Tibial nerve (tissue), 4 donors: ENCODE results near the gene ARIH2. TPM values are rescaled to one million over a fixed set of nuclear protein-coding genes. Genes with fewer than 3 reads are reported as not detected.

ENCODE experiments used
- DNase-seq, 2 donors: peaks; one replicate each; pipeline ENCODE4 v3.0.0-alpha.2; 2019; ENCODE audit warnings: low spot score in 2 of 2
- H3K27ac ChIP-seq, 4 donors: fragments of 200-600 bp; sonication (generic) in 3 of 4; one replicate each; pipeline ENCODE4 v1.5.1; 2017 to 2019; ENCODE audit warnings: mild to moderate bottlenecking in 1 of 4
- H3K27me3 ChIP-seq, 2 donors: fragments of 200-600 bp; sonication (generic) in 1 of 2; one replicate each; pipeline versions ENCODE4 v1.5.1 to v1.6.0; 2017 to 2019
- H3K36me3 ChIP-seq, 3 donors: fragments of 200-600 bp; sonication (generic); one replicate each; pipeline ENCODE4 v1.5.1; 2018 to 2019
- H3K4me1 ChIP-seq, 4 donors: fragments of 200-600 bp; sonication (generic) in 3 of 4; one replicate each; pipeline ENCODE4 v1.5.1; 2017 to 2019
- H3K4me3 ChIP-seq, 4 donors: fragments of 200-600 bp; sonication (generic) in 3 of 4; one replicate each; pipeline ENCODE4 v1.5.1; 2017 to 2019; ENCODE audit warnings: mild to moderate bottlenecking in 1 of 4, moderate library complexity in 1 of 4
- H3K9me3 ChIP-seq, 4 donors: fragments of 200-600 bp; sonication (generic) in 3 of 4; one replicate each; pipeline ENCODE4 v1.5.1; 2017 to 2019
- CTCF ChIP-seq, 5 experiments: fragments of 200-600 bp in 3 of 5; fragments of 450-650 bp in 2 of 5; sonication (generic) in 3 of 5; IDR thresholded peaks; one replicate each; pipeline ENCODE4 v1.5.1; 2016 to 2019; ENCODE audit warnings: antibody characterized with exemption in 5 of 5, mild to moderate bottlenecking in 3 of 5, moderate library complexity in 2 of 5
- EP300 ChIP-seq, 2 donors: sonication (generic); formaldehyde crosslinking; IDR thresholded peaks; one replicate each; pipeline ENCODE4 v1.6.1; 2017; ENCODE audit warnings: antibody characterized with exemption in 2 of 2, mild to moderate bottlenecking in 1 of 2
- POLR2A ChIP-seq, 2 donors: fragments of 450-650 bp; IDR thresholded peaks; one replicate each; pipeline ENCODE4 v1.6.1; 2017; ENCODE audit warnings: antibody characterized with exemption in 2 of 2, mild to moderate bottlenecking in 2 of 2, moderate library complexity in 2 of 2
- WGBS, 2 donors: methylation state at CpG; one replicate each; pipeline ENCODE4 v1.1.5; 2018; 5-methylcytosine and 5-hydroxymethylcytosine counted together
- total RNA-seq, 4 donors: library from RNA; depleted of rRNA; stranded (reverse); fragments of >200 nt; gene quantifications; one replicate each; pipeline ENCODE4 v1.1.0, GENCODE V29; 2016

The ARIH2 gene
- total RNA-seq, 4 donors from 2014 or later = 68.8 to 115 (median 94.4) TPM

GRCh38 chr3:48982686-48983085 lies 64.0 kb downstream of the ARIH2 start:
- Histone ChIP-seq H3K27ac (no peak overlapping the region), H3K36me3 (peaks cover 6 to 83% (median 24%) of the 10 kb centered on the region in 3 donors), H3K4me1 (peaks cover 0 to 8% (median 0%) of the 10 kb centered on the region in 4 donors), H3K9me3 (no peaks in the 10 kb centered on the region), H3K27me3 (no peaks in the 10 kb centered on the region), H3K4me3 (no peak overlapping the region)
- WGBS, 2 donors = 53 to 70% methylated on average over 5 of the region's 5 CpGs
- DNase-seq = no peak
- TF ChIP-seq CTCF (IDR thresholded peaks at IDR 0.05) (no peak), EP300 (IDR thresholded peaks at IDR 0.05) (no peak), POLR2A (IDR thresholded peaks at IDR 0.05) (no peak)

- H3K27ac ChIP-seq = no peak overlapping the region
- no peak for DNase-seq
- WGBS, 2 donors = 86 to 88% methylated on average over 4 of the region's 4 CpGs
- H3K4me1 ChIP-seq = peaks cover 0 to 12% (median 0%) of the 10 kb centered on the region in 4 donors
- TF ChIP-seq POLR2A (IDR thresholded peaks at IDR 0.05) (no peak), EP300 (IDR thresholded peaks at IDR 0.05) (no peak), CTCF (IDR thresholded peaks at IDR 0.05) (no peak)
- H3K27me3 ChIP-seq = no peaks in the 10 kb centered on the region
- no peak overlapping the region for H3K4me3 ChIP-seq
- H3K9me3 ChIP-seq = no peaks in the 10 kb centered on the region
- H3K36me3 ChIP-seq = peaks cover 6 to 79% (median 20%) of the 10 kb centered on the region in 3 donors
These were observed 64.5 kb downstream of the ARIH2 start for GRCh38 chr3:48983096-48983495.

GRCh38 chr3:48984663-48985062 lies 66.0 kb downstream of the ARIH2 start:
- TF ChIP-seq CTCF (IDR thresholded peaks at IDR 0.05) = no peak
- no peak for TF ChIP-seq POLR2A (IDR thresholded peaks at IDR 0.05)
- no peak for TF ChIP-seq EP300 (IDR thresholded peaks at IDR 0.05)
- Histone ChIP-seq H3K36me3 (peaks cover 6 to 65% (median 20%) of the 10 kb centered on the region in 3 donors), H3K4me3 (no peak overlapping the region), H3K27me3 (no peaks in the 10 kb centered on the region), H3K27ac (no peak overlapping the region), H3K9me3 (no peaks in the 10 kb centered on the region), H3K4me1 (peaks cover 0 to 26% (median 8%) of the 10 kb centered on the region in 4 donors)
- no peak for DNase-seq

GRCh38 chr3:48985831-48986376 lies 67.3 kb downstream of the ARIH2 start:
- peaks cover 6 to 52% (median 11%) of the 10 kb centered on the region in 3 donors for H3K36me3 ChIP-seq
- no peak for DNase-seq
- WGBS, 2 donors = 87 to 90% methylated on average over 7 of the region's 7 CpGs
- no peak overlapping the region for H3K4me3 ChIP-seq
- no peaks in the 10 kb centered on the region for H3K27me3 ChIP-seq
- no peak overlapping the region for H3K27ac ChIP-seq
- peaks cover 0 to 28% (median 9%) of the 10 kb centered on the region in 4 donors for H3K4me1 ChIP-seq
- no peaks in the 10 kb centered on the region for H3K9me3 ChIP-seq
- TF ChIP-seq CTCF (IDR thresholded peaks at IDR 0.05) (no peak), POLR2A (IDR thresholded peaks at IDR 0.05) (no peak), EP300 (IDR thresholded peaks at IDR 0.05) (no peak)

- no peaks in the 10 kb centered on the region for H3K27me3 ChIP-seq
- peak overlapping the region; percentile 86 to 98 (median 94) for H3K27ac ChIP-seq
- WGBS, 2 donors = 2 to 9% methylated on average over 5 to 17 of the region's 21 CpGs
- TF ChIP-seq CTCF (IDR thresholded peaks at IDR 0.05) = no peak
- no peak for TF ChIP-seq EP300 (IDR thresholded peaks at IDR 0.05)
- TF ChIP-seq POLR2A (IDR thresholded peaks at IDR 0.05) = no peak
- H3K9me3 ChIP-seq = no peaks in the 10 kb centered on the region
- peaks cover 0 to 29% (median 0%) of the 10 kb centered on the region in 3 donors for H3K36me3 ChIP-seq
- H3K4me3 ChIP-seq = peak overlapping the region; percentile 89 to 96 (median 92)
- peaks cover 4 to 38% (median 18%) of the 10 kb centered on the region in 4 donors for H3K4me1 ChIP-seq
- no peak for DNase-seq
These were observed 70.6 kb downstream of the ARIH2 start for GRCh38 chr3:48989126-48989795.
